Mammary epithelial cell (primary cell): ENCODE results near the gene IDH2.

Source experiments
- EZH2 ChIP-seq: IDR thresholded peaks from 2 replicates; pipeline ENCODE4 v1.6.1; 2012; ENCODE audit warnings: low read length, inconsistent platforms, borderline replicate concordance
- TF ChIP-seq, protein P1 (sequence below), 2 donors: IDR thresholded peaks in 1 of 2; conservative IDR thresholded peaks in 1 of 2; 2 replicates each; pipeline ENCODE4 v1.5.1; 2011 to 2012; ENCODE audit warnings: inconsistent platforms in 2 of 2, low read length in 2 of 2, mild to moderate bottlenecking in 2 of 2, control low read depth in 1 of 2, low read depth in 1 of 2; ENCODE audit not compliant: insufficient read depth in 1 of 2; ENCODE audit errors: extremely low read depth in 1 of 2

DNA sequence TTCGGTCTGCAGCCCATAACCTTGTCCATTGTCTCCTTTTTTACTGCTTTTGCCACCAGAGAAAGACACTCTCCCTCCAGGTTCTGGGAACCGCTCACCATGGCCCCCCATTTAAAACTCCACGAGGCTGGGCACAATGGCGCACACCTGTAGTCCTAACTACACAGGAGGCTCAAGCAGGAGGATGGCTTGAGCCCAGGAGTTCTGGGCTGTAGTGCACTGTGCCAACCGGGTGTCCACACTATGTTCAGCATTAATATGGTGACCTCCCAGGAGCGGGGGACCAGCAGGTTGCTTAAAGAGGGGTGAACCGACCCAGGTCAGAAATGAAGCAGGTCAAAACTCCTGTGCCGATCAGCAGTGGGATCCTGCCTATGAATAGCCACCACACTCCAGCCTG, 28.0 kb upstream of the IDH2 start:
- no peak for TF ChIP-seq EZH2
- TF ChIP-seq, protein P1, sequence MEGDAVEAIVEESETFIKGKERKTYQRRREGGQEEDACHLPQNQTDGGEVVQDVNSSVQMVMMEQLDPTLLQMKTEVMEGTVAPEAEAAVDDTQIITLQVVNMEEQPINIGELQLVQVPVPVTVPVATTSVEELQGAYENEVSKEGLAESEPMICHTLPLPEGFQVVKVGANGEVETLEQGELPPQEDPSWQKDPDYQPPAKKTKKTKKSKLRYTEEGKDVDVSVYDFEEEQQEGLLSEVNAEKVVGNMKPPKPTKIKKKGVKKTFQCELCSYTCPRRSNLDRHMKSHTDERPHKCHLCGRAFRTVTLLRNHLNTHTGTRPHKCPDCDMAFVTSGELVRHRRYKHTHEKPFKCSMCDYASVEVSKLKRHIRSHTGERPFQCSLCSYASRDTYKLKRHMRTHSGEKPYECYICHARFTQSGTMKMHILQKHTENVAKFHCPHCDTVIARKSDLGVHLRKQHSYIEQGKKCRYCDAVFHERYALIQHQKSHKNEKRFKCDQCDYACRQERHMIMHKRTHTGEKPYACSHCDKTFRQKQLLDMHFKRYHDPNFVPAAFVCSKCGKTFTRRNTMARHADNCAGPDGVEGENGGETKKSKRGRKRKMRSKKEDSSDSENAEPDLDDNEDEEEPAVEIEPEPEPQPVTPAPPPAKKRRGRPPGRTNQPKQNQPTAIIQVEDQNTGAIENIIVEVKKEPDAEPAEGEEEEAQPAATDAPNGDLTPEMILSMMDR (conservative IDR thresholded peaks at IDR 0.05 in 1 of 2, IDR thresholded peaks at IDR 0.05 in 1 of 2; ENCODE audit: extremely low read depth in 1 of 2, insufficient read depth in 1 of 2, low read depth in 1 of 2, low read length in 2 of 2), result no peak
